Right lobe of liver (tissue), 4 donors: Measurements from ENCODE around the gene RAP1GAP2.

Source experiments
- POLR2A ChIP-seq: fragments of 450-650 bp; IDR thresholded peaks from one replicate; pipeline ENCODE4 v1.6.1; 2017; ENCODE audit warnings: antibody characterized with exemption, mild to moderate bottlenecking
- TF ChIP-seq, protein P1 (sequence below), 4 donors: fragments of 200-600 bp in 3 of 4; fragments of 450-650 bp in 1 of 4; IDR thresholded peaks; one replicate each; pipeline versions ENCODE4 v1.5.1 to v1.8.0; 2016 to 2022; ENCODE audit warnings: antibody characterized with exemption in 4 of 4, mild to moderate bottlenecking in 2 of 4
- donor health status: DM: no; HTN: no; CAD: no.
- donor health status: DM: no; HTN: no; CAD: no.
- donor health status: DM: no; HTN: yes; CAD: no.

GRCh38 chr17:2798188-2798587 lies 1.9 kb downstream of the RAP1GAP2 start:
- TF ChIP-seq, protein P1, sequence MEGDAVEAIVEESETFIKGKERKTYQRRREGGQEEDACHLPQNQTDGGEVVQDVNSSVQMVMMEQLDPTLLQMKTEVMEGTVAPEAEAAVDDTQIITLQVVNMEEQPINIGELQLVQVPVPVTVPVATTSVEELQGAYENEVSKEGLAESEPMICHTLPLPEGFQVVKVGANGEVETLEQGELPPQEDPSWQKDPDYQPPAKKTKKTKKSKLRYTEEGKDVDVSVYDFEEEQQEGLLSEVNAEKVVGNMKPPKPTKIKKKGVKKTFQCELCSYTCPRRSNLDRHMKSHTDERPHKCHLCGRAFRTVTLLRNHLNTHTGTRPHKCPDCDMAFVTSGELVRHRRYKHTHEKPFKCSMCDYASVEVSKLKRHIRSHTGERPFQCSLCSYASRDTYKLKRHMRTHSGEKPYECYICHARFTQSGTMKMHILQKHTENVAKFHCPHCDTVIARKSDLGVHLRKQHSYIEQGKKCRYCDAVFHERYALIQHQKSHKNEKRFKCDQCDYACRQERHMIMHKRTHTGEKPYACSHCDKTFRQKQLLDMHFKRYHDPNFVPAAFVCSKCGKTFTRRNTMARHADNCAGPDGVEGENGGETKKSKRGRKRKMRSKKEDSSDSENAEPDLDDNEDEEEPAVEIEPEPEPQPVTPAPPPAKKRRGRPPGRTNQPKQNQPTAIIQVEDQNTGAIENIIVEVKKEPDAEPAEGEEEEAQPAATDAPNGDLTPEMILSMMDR (IDR thresholded peaks at IDR 0.05) = no peak
- TF ChIP-seq POLR2A = no peak
